MM.1S (cell line): ENCODE results near the gene HYAL2.

Experiments
- DNase-seq: peaks from one replicate; pipeline ENCODE4 v3.0.0-alpha.2; 2015
- H2AFZ ChIP-seq: fragments of 300-600 bp; sonication (generic); 2 replicates; pipeline ENCODE4 v1.6.0; 2016; ENCODE audit warnings: antibody characterized with exemption, low read length
- H3F3A ChIP-seq: fragments of 300-600 bp; sonication (generic); 2 replicates; pipeline ENCODE4 v1.6.1; 2016; ENCODE audit warnings: mild to moderate bottlenecking, antibody characterized with exemption, low read length, moderate library complexity, mixed read lengths; ENCODE audit not compliant: insufficient read depth
- H3K27ac ChIP-seq: fragments of 300-600 bp; sonication (generic); 2 replicates; pipeline ENCODE4 v1.5.1; 2016; ENCODE audit warnings: mild to moderate bottlenecking, low read length
- H3K27me3 ChIP-seq: fragments of 300-600 bp; sonication (generic); replicated peaks from 2 replicates; pipeline ENCODE4 v1.6.0; 2016; ENCODE audit warnings: low read length; ENCODE audit not compliant: insufficient read depth
- H3K36me3 ChIP-seq: fragments of 300-600 bp; sonication (generic); replicated peaks from 2 replicates; pipeline ENCODE4 v1.6.1; 2016; ENCODE audit warnings: mild to moderate bottlenecking, low read length, mixed read lengths; ENCODE audit not compliant: insufficient read depth
- H3K4me1 ChIP-seq: fragments of 300-600 bp; sonication (generic); 2 replicates; pipeline ENCODE4 v1.6.1; 2016; ENCODE audit warnings: low read length, mixed read lengths
- H3K4me2 ChIP-seq: fragments of 300-600 bp; sonication (generic); 2 replicates; pipeline ENCODE4 v1.6.0; 2016; ENCODE audit warnings: low read depth, low read length
- H3K4me3 ChIP-seq: fragments of 300-600 bp; sonication (generic); 2 replicates; pipeline ENCODE4 v1.5.1; 2016; ENCODE audit warnings: low read length, mixed read lengths
- H3K79me2 ChIP-seq: fragments of 300-600 bp; sonication (generic); 2 replicates; pipeline ENCODE4 v1.6.1; 2016; ENCODE audit warnings: mixed run types, low read length, mixed read lengths
- H3K9ac ChIP-seq: fragments of 300-600 bp; sonication (generic); 2 replicates; pipeline ENCODE4 v1.6.1; 2016; ENCODE audit warnings: low read length, mixed read lengths
- H3K9me2 ChIP-seq: fragments of 300-600 bp; sonication (generic); replicated peaks from 2 replicates; pipeline ENCODE4 v1.6.1; 2016; ENCODE audit warnings: mild to moderate bottlenecking, low read length, mixed read lengths; ENCODE audit not compliant: insufficient read depth
- H3K9me3 ChIP-seq: fragments of 300-600 bp; sonication (generic); replicated peaks from 2 replicates; pipeline ENCODE4 v1.6.1; 2016; ENCODE audit warnings: mild to moderate bottlenecking, low read length, mixed read lengths; ENCODE audit not compliant: insufficient read depth
- H4K20me1 ChIP-seq: fragments of 300-600 bp; sonication (generic); 2 replicates; pipeline ENCODE4 v1.6.1; 2016; ENCODE audit warnings: mild to moderate bottlenecking, low read length, moderate library complexity, mixed read lengths; ENCODE audit not compliant: insufficient read depth
- CTCF ChIP-seq: fragments of 300-600 bp; sonication (generic); IDR thresholded peaks from 2 replicates; pipeline ENCODE4 v1.5.1; 2016; ENCODE audit warnings: antibody characterized with exemption, low read length, mixed read lengths
- EZH2 ChIP-seq: fragments of 300-600 bp; sonication (generic); optimal IDR thresholded peaks from 2 replicates; pipeline ENCODE3; 2017; ENCODE audit warnings: low read depth, mild to moderate bottlenecking, antibody characterized with exemption, low read length, mixed read lengths
- EZH2phosphoT487 ChIP-seq: fragments of 300-600 bp; sonication (generic); IDR thresholded peaks from 2 replicates; pipeline ENCODE4 v1.6.1; 2018; ENCODE audit warnings: antibody characterized with exemption, low read length

Gene HYAL2

GRCh38 chr3:50276762-50277101 is 45.8 kb downstream of the HYAL2 start:
- Histone ChIP-seq H3K27ac (no peak overlapping the region), H3F3A (no peaks in the 10 kb centered on the region), H3K79me2 (no peaks in the 10 kb centered on the region), H3K9me3 (no peaks in the 10 kb centered on the region), H3K4me1 (peaks cover 13% of the 10 kb centered on the region; the same call in 1 of the 2 replicates), H3K36me3 (no peaks in the 10 kb centered on the region), H2AFZ (no peak overlapping the region), H3K9me2 (no peaks in the 10 kb centered on the region), H3K4me3 (no peak overlapping the region), H3K27me3 (peaks cover 61% of the 10 kb centered on the region), H3K9ac (no peak overlapping the region), H4K20me1 (no peaks in the 10 kb centered on the region), H3K4me2 (no peak overlapping the region)
- DNase-seq: no peak
- TF ChIP-seq EZH2: no peak
- no peak for TF ChIP-seq CTCF
- no peak for TF ChIP-seq EZH2phosphoT487

- Histone ChIP-seq H3K4me3 (no peak overlapping the region), H3K9me2 (no peaks in the 10 kb centered on the region), H4K20me1 (no peaks in the 10 kb centered on the region), H3K27ac (no peak overlapping the region), H2AFZ (no peak overlapping the region), H3K36me3 (no peaks in the 10 kb centered on the region), H3K9ac (no peak overlapping the region), H3K4me2 (no peak overlapping the region), H3K4me1 (peaks cover 13% of the 10 kb centered on the region; the same call in 1 of the 2 replicates), H3F3A (no peaks in the 10 kb centered on the region), H3K27me3 (peaks cover 66% of the 10 kb centered on the region), H3K79me2 (no peaks in the 10 kb centered on the region), H3K9me3 (no peaks in the 10 kb centered on the region)
- DNase-seq: no peak
- TF ChIP-seq CTCF (no peak), EZH2 (no peak), EZH2phosphoT487 (no peak)
These were observed 46.4 kb downstream of the HYAL2 start for GRCh38 chr3:50275996-50276761.

DNA sequence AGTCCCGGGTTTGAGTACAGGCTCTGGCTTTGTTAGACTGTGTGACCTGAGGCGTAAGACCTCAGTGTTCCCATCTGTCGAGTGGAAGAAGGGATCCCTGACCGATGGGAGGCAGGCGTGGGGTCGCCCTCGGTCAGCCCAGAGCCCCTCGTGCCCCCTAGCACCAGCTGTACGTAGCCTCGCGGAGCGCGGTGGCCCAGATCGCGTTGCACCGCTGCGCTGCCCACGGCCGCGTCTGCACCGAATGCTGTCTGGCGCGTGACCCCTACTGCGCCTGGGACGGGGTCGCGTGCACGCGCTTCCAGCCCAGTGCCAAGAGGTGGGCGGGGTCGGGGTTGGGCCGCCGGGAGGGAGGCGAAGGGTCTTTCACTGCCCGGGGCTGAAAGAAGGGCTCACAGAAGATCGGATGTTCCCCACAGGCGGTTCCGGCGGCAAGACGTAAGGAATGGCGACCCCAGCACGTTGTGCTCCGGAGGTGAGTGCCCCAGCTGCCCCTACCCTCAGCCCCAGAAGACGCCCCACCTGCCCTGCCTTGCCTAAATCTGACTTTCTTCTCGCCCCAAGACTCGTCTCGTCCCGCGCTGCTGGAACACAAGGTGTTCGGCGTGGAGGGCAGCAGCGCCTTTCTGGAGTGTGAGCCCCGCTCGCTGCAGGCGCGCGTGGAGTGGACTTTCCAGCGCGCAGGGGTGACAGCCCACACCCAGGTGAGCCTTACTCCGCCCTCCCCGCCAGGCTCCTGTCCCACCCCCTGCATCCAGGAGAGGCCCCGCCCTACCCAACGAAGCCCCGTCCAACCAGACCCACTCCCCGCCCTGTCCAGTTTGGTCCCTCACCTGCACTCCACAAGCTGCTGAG is 47.2 kb downstream of the HYAL2 start:
- peaks cover 13% of the 10 kb centered on the region; the same call in 1 of the 2 replicates for H3K4me1 ChIP-seq
- H3F3A ChIP-seq: no peaks in the 10 kb centered on the region
- H3K9ac ChIP-seq: no peak overlapping the region
- no peaks in the 10 kb centered on the region for H3K79me2 ChIP-seq
- no peaks in the 10 kb centered on the region for H3K36me3 ChIP-seq
- no peak for DNase-seq
- no peak overlapping the region for H2AFZ ChIP-seq
- H3K9me2 ChIP-seq: no peaks in the 10 kb centered on the region
- H3K27ac ChIP-seq: no peak overlapping the region
- no peak overlapping the region for H3K4me2 ChIP-seq
- H3K9me3 ChIP-seq: no peaks in the 10 kb centered on the region
- TF ChIP-seq CTCF (no peak), EZH2phosphoT487 (0 out of 2 replicates have a peak, but pooled peaks have one; percentile 19)
- peaks cover 74% of the 10 kb centered on the region for H3K27me3 ChIP-seq
- no peaks in the 10 kb centered on the region for H4K20me1 ChIP-seq
- no peak overlapping the region for H3K4me3 ChIP-seq
